IMR-90 (cell line): Measurements from ENCODE around the gene PIKFYVE. TPM values are rescaled to one million over a fixed set of nuclear protein-coding genes. Genes with fewer than 3 reads are reported as not detected.

Experiments
- ATAC-seq: fragments of 200-7000 bp; cut with Tn5 transposase; 2 replicates; pipeline ENCODE4 v1.9.1; 2020; ENCODE audit warnings: low read depth, mild to moderate bottlenecking, moderate library complexity
- BruUV-seq: library from RNA; stranded (reverse); fragments of 400-500 nt; replicated peaks from 2 replicates; lab custom pipeline; 2021; lab: Mats Ljungman, UMichigan
- CTCF ChIA-PET: fragments of 300-600 bp; formaldehyde crosslinking; extraction: SDS; loops from one replicate; lab custom pipeline; 2021; ENCODE audit warnings: antibody characterized with exemption; lab: Yijun Ruan, JAX
- POLR2A ChIA-PET: fragments of 300-600 bp; sonication (Branson Sonifier 250); formaldehyde crosslinking; loops from one replicate; lab custom pipeline; 2022; ENCODE audit warnings: antibody characterized with exemption; ENCODE audit not compliant: unreplicated experiment; lab: Charles Lee
- DNase-seq: peaks from one replicate; pipeline ENCODE4 v3.0.0; 2013
- H2AFZ ChIP-seq: replicated peaks from 2 replicates; pipeline ENCODE3; 2013; ENCODE audit warnings: low read length, mild to moderate bottlenecking; ENCODE audit not compliant: poor library complexity
- H2AK5ac ChIP-seq: 2 replicates; pipeline ENCODE4 v1.6.1; 2013; ENCODE audit warnings: low read depth, low read length, inconsistent platforms
- H2AK9ac ChIP-seq: replicated peaks from 2 replicates; pipeline ENCODE3; 2013; ENCODE audit warnings: mild to moderate bottlenecking, low read depth, low read length, moderate library complexity; ENCODE audit not compliant: poor library complexity
- H2BK120ac ChIP-seq: 2 replicates; pipeline ENCODE4 v1.6.1; 2013; ENCODE audit warnings: low read depth, low read length, inconsistent platforms
- H2BK15ac ChIP-seq: 3 replicates; pipeline ENCODE4 v1.6.1; 2013; ENCODE audit warnings: low read depth, low read length, inconsistent platforms
- H2BK20ac ChIP-seq: 2 replicates; pipeline ENCODE4 v1.6.1; 2013; ENCODE audit warnings: low read depth, mild to moderate bottlenecking, inconsistent platforms, low read length, moderate library complexity
- H2BK5ac ChIP-seq: 2 replicates; pipeline ENCODE4 v1.6.1; 2013; ENCODE audit warnings: mild to moderate bottlenecking, low read depth, low read length, inconsistent platforms; ENCODE audit not compliant: poor library complexity, severe bottlenecking
- H3K14ac ChIP-seq: replicated peaks from 2 replicates; pipeline ENCODE4 v1.6.1; 2013; ENCODE audit warnings: low read depth, low read length, inconsistent platforms
- H3K18ac ChIP-seq: 2 replicates; pipeline ENCODE4 v1.6.1; 2013; ENCODE audit warnings: low read depth, low read length, control low read depth
- H3K23ac ChIP-seq: 2 replicates; pipeline ENCODE4 v1.6.1; 2013; ENCODE audit warnings: low read depth, low read length, inconsistent platforms
- H3K27ac ChIP-seq: 2 replicates; pipeline ENCODE4 v1.5.1; 2013; ENCODE audit warnings: mild to moderate bottlenecking, control low read depth, low read length; ENCODE audit not compliant: insufficient read depth
- H3K27me3 ChIP-seq: 2 replicates; pipeline ENCODE4 v1.6.1; 2013; ENCODE audit warnings: low read length; ENCODE audit not compliant: control insufficient read depth, insufficient read depth
- H3K36me3 ChIP-seq: 2 replicates; pipeline ENCODE4 v1.6.1; 2013; ENCODE audit warnings: low read length, mixed read lengths; ENCODE audit not compliant: control insufficient read depth, insufficient read depth
- H3K4ac ChIP-seq: 2 replicates; pipeline ENCODE4 v1.6.1; 2013; ENCODE audit warnings: low read depth, low read length, inconsistent platforms
- H3K4me1 ChIP-seq: 2 replicates; pipeline ENCODE4 v1.6.1; 2013; ENCODE audit warnings: low read length, mixed read lengths; ENCODE audit not compliant: control insufficient read depth, insufficient read depth
- H3K4me2 ChIP-seq: 2 replicates; pipeline ENCODE4 v1.6.1; 2013; ENCODE audit warnings: low read depth, mild to moderate bottlenecking, control low read depth, low read length, moderate library complexity
- H3K4me3 ChIP-seq: 2 replicates; pipeline ENCODE4 v1.5.1; 2013; ENCODE audit warnings: low read depth, mild to moderate bottlenecking, control low read depth, low read length, moderate library complexity; ENCODE audit not compliant: insufficient read depth
- H3K56ac ChIP-seq: 2 replicates; pipeline ENCODE4 v1.6.1; 2013; ENCODE audit warnings: low read length, inconsistent platforms; ENCODE audit not compliant: insufficient read depth; ENCODE audit errors: extremely low read depth
- H3K79me1 ChIP-seq, 2 experiments: 2 replicates each; pipeline ENCODE4 v1.6.1; 2013; ENCODE audit warnings: low read length in 2 of 2, inconsistent platforms in 1 of 2, low read depth in 1 of 2
- H3K9ac ChIP-seq: 2 replicates; pipeline ENCODE4 v1.6.1; 2013; ENCODE audit warnings: low read depth, low read length, control low read depth
- H3K9me1 ChIP-seq: 2 replicates; pipeline ENCODE4 v1.6.1; 2013; ENCODE audit warnings: low read length, inconsistent platforms; ENCODE audit not compliant: insufficient read depth
- H3K9me3 ChIP-seq: 2 replicates; pipeline ENCODE4 v1.6.1; 2013; ENCODE audit warnings: low read length; ENCODE audit not compliant: control insufficient read depth, insufficient read depth
- H4K20me1 ChIP-seq: 2 replicates; pipeline ENCODE4 v1.6.1; 2013; ENCODE audit warnings: low read length, inconsistent platforms; ENCODE audit not compliant: insufficient read depth
- H4K5ac ChIP-seq: 2 replicates; pipeline ENCODE4 v1.6.1; 2013; ENCODE audit warnings: mild to moderate bottlenecking, low read depth, low read length, control low read depth
- H4K8ac ChIP-seq, 2 experiments: 2 replicates each; pipeline ENCODE4 v1.6.1; 2013; ENCODE audit warnings: low read depth in 2 of 2, low read length in 2 of 2, control low read depth in 1 of 2, inconsistent platforms in 1 of 2
- H4K91ac ChIP-seq: 2 replicates; pipeline ENCODE4 v1.6.1; 2013; ENCODE audit warnings: low read depth, low read length, inconsistent platforms; ENCODE audit not compliant: insufficient read depth
- FOS ChIP-seq: fragments of 150-350 bp; IDR thresholded peaks from 2 replicates; pipeline ENCODE4 v1.6.1; 2016; ENCODE audit warnings: low read depth, low read length
- RCOR1 ChIP-seq: IDR thresholded peaks from 2 replicates; pipeline ENCODE4 v1.6.1; 2012; ENCODE audit warnings: mild to moderate bottlenecking, low read length, improper control_type of control experiment; ENCODE audit not compliant: insufficient replicate concordance
- WGBS, 2 experiments: methylation state at CpG; one replicate each; pipeline versions ENCODE4 v1.1.5 to v1.1.7; 2013; ENCODE audit warnings: missing lambda C conversion rate in 2 of 2; ENCODE audit not compliant: insufficient read length in 1 of 2; ENCODE audit errors: extremely low coverage in 2 of 2; 5-methylcytosine and 5-hydroxymethylcytosine counted together
- dilution Hi-C: fragments of 300-500 bp; cut with HindIII; formaldehyde crosslinking; loops from one replicate; pipeline ENCODE4 v1.14.3; 2018; ENCODE audit warnings: low sequenced_read_pairs; ENCODE audit not compliant: unreplicated experiment
- in situ Hi-C: fragments of 300-500 bp; cut with MboI; formaldehyde crosslinking; loops from 3 replicates; pipeline ENCODE4 v1.14.3; 2019; ENCODE audit warnings: low sequenced_read_pairs, inconsistent platforms, mixed read lengths
- intact Hi-C: fragments of 100-400 bp; cut with micrococcal nuclease; formaldehyde crosslinking; loops from 2 replicates; pipeline ENCODE4 v1.10.0; 2022
- polyA plus RNA-seq, 3 experiments: library from polyadenylated mRNA; depleted of rRNA; stranded (reverse); fragments of >200 nt; gene quantifications; 2 replicates each; pipeline ENCODE4 v1.2.3, GENCODE V29; 2012; ENCODE audit warnings: low replicate concordance in 1 of 3
- total RNA-seq: library from RNA; depleted of rRNA; stranded (reverse); fragments of >200 nt; gene quantifications from 2 replicates; pipeline ENCODE4 v1.2.3, GENCODE V29; 2012

PIKFYVE gene
- total and polyA plus RNA-seq, 2 of the 4 experiments (the other 2 are of a cell fraction) = 9.3 to 34.6 TPM

DNA sequence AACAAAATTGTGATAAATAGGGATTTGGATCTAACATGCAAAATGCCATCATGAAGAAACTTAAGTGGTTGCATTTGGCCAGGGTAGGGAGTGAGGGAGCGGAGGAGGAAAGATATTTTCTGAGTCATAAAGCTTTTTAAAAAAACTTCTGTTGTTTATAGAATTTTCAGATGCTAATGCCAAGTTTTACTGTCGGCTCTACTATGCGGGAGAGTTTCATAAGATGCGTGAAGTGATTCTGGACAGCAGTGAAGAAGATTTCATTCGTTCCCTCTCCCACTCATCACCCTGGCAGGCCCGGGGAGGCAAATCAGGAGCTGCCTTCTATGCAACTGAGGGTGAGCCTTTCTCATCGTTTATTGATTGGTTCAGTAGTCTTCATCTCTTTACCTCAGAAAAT, 84.6 kb downstream of the PIKFYVE start:
- dilution Hi-C loops (no loop called here), intact Hi-C loops (loop anchor here (10.0 kb wide), 1 partner anchor 176 kb away; no protein-coding TSS in a partner anchor), in situ Hi-C loops (no loop called here)
- H4K5ac ChIP-seq = no peak overlapping the region
- ChIA-PET POLR2A (interaction anchor here (1.0 kb wide), 1 partner anchor 23 kb away, joined by 3 read pairs; no protein-coding TSS in a partner anchor), CTCF (no interaction called here)
- no peak overlapping the region for H2BK15ac ChIP-seq
- H3K4ac ChIP-seq = no peak overlapping the region
- no peaks in the 10 kb centered on the region; a peak in 2 of 4 replicates for H3K79me1 ChIP-seq
- no peaks in the 10 kb centered on the region for H3K27me3 ChIP-seq
- no peak overlapping the region for H4K8ac ChIP-seq
- no peak overlapping the region; the same call in 1 of the 2 replicates for H3K4me2 ChIP-seq
- no peak overlapping the region for H2AK9ac ChIP-seq
- H3K9ac ChIP-seq = no peak overlapping the region
- ATAC-seq = peak; percentile 91
- H3K56ac ChIP-seq = no peak overlapping the region
- peak; percentile 89 for DNase-seq
- no CpG with 5 or more reads among the region's 7 CpGs for WGBS, 2 experiments
- no peak overlapping the region for H3K14ac ChIP-seq
- H3K23ac ChIP-seq = no peak overlapping the region
- no peaks in the 10 kb centered on the region for H3K9me3 ChIP-seq
- no peak overlapping the region for H2AFZ ChIP-seq
- H3K18ac ChIP-seq = no peak overlapping the region
- H2BK5ac ChIP-seq = no peak overlapping the region
- BruUV-seq = no TSS peak
- H3K4me3 ChIP-seq = no peak overlapping the region
- no peak overlapping the region for H4K91ac ChIP-seq
- H3K36me3 ChIP-seq = peaks cover 30% of the 10 kb centered on the region
- H3K27ac ChIP-seq = peak overlapping the region; percentile 1; the same call in 1 of the 2 replicates
- no peak overlapping the region for H2BK120ac ChIP-seq
- no peak for TF ChIP-seq RCOR1
- peak; percentile 52; the same call in 1 of the 2 replicates for TF ChIP-seq FOS
- no peaks in the 10 kb centered on the region for H3K9me1 ChIP-seq
- no peaks in the 10 kb centered on the region for H3K4me1 ChIP-seq
- H4K20me1 ChIP-seq = no peaks in the 10 kb centered on the region
- H2BK20ac ChIP-seq = no peak overlapping the region
- no peak overlapping the region for H2AK5ac ChIP-seq
